MM.1S (cell line): ENCODE data around the gene XPNPEP2.

Experiments used
- DNase-seq: peaks from one replicate; pipeline ENCODE4 v3.0.0-alpha.2; 2015
- H2AFZ ChIP-seq: fragments of 300-600 bp; sonication (generic); 2 replicates; pipeline ENCODE4 v1.6.0; 2016; ENCODE audit warnings: antibody characterized with exemption, low read length
- H3F3A ChIP-seq: fragments of 300-600 bp; sonication (generic); 2 replicates; pipeline ENCODE4 v1.6.1; 2016; ENCODE audit warnings: mild to moderate bottlenecking, antibody characterized with exemption, low read length, moderate library complexity, mixed read lengths; ENCODE audit not compliant: insufficient read depth
- H3K27ac ChIP-seq: fragments of 300-600 bp; sonication (generic); 2 replicates; pipeline ENCODE4 v1.5.1; 2016; ENCODE audit warnings: mild to moderate bottlenecking, low read length
- H3K27me3 ChIP-seq: fragments of 300-600 bp; sonication (generic); replicated peaks from 2 replicates; pipeline ENCODE4 v1.6.0; 2016; ENCODE audit warnings: low read length; ENCODE audit not compliant: insufficient read depth
- H3K36me3 ChIP-seq: fragments of 300-600 bp; sonication (generic); replicated peaks from 2 replicates; pipeline ENCODE4 v1.6.1; 2016; ENCODE audit warnings: mild to moderate bottlenecking, low read length, mixed read lengths; ENCODE audit not compliant: insufficient read depth
- H3K4me1 ChIP-seq: fragments of 300-600 bp; sonication (generic); 2 replicates; pipeline ENCODE4 v1.6.1; 2016; ENCODE audit warnings: low read length, mixed read lengths
- H3K4me2 ChIP-seq: fragments of 300-600 bp; sonication (generic); 2 replicates; pipeline ENCODE4 v1.6.0; 2016; ENCODE audit warnings: low read depth, low read length
- H3K4me3 ChIP-seq: fragments of 300-600 bp; sonication (generic); 2 replicates; pipeline ENCODE4 v1.5.1; 2016; ENCODE audit warnings: low read length, mixed read lengths
- H3K79me2 ChIP-seq: fragments of 300-600 bp; sonication (generic); 2 replicates; pipeline ENCODE4 v1.6.1; 2016; ENCODE audit warnings: mixed run types, low read length, mixed read lengths
- H3K9ac ChIP-seq: fragments of 300-600 bp; sonication (generic); 2 replicates; pipeline ENCODE4 v1.6.1; 2016; ENCODE audit warnings: low read length, mixed read lengths
- H3K9me2 ChIP-seq: fragments of 300-600 bp; sonication (generic); replicated peaks from 2 replicates; pipeline ENCODE4 v1.6.1; 2016; ENCODE audit warnings: mild to moderate bottlenecking, low read length, mixed read lengths; ENCODE audit not compliant: insufficient read depth
- H3K9me3 ChIP-seq: fragments of 300-600 bp; sonication (generic); replicated peaks from 2 replicates; pipeline ENCODE4 v1.6.1; 2016; ENCODE audit warnings: mild to moderate bottlenecking, low read length, mixed read lengths; ENCODE audit not compliant: insufficient read depth
- H4K20me1 ChIP-seq: fragments of 300-600 bp; sonication (generic); 2 replicates; pipeline ENCODE4 v1.6.1; 2016; ENCODE audit warnings: mild to moderate bottlenecking, low read length, moderate library complexity, mixed read lengths; ENCODE audit not compliant: insufficient read depth
- EZH2 ChIP-seq: fragments of 300-600 bp; sonication (generic); optimal IDR thresholded peaks from 2 replicates; pipeline ENCODE3; 2017; ENCODE audit warnings: low read depth, mild to moderate bottlenecking, antibody characterized with exemption, low read length, mixed read lengths
- EZH2phosphoT487 ChIP-seq: fragments of 300-600 bp; sonication (generic); IDR thresholded peaks from 2 replicates; pipeline ENCODE4 v1.6.1; 2018; ENCODE audit warnings: antibody characterized with exemption, low read length
- TF ChIP-seq, protein P1 (sequence below): fragments of 300-600 bp; sonication (generic); IDR thresholded peaks from 2 replicates; pipeline ENCODE4 v1.5.1; 2016; ENCODE audit warnings: antibody characterized with exemption, low read length, mixed read lengths

XPNPEP2 gene

DNA sequence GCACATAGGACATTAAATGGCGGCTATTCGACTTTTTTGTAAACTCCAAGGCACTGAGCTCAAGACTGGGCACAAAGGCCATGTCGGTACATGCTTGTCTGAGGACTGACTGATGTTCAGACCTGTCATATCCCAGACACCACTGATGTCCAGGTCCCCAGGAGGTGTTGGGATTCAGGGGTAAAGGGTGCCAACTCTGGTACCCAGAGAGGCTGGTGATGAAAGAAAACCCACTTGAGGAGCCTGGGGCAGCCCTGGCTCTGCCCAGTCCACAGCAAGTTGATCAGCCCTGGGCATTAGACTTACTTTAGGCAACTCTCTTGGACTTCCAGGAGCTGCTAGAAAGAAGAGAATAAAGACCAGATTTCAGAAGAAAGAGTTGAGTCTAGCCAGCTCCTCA lies 59.7 kb downstream of the XPNPEP2 start:
- H4K20me1 ChIP-seq, result no peaks in the 10 kb centered on the region
- TF ChIP-seq EZH2phosphoT487 (no peak), EZH2 (no peak)
- TF ChIP-seq, protein P1, sequence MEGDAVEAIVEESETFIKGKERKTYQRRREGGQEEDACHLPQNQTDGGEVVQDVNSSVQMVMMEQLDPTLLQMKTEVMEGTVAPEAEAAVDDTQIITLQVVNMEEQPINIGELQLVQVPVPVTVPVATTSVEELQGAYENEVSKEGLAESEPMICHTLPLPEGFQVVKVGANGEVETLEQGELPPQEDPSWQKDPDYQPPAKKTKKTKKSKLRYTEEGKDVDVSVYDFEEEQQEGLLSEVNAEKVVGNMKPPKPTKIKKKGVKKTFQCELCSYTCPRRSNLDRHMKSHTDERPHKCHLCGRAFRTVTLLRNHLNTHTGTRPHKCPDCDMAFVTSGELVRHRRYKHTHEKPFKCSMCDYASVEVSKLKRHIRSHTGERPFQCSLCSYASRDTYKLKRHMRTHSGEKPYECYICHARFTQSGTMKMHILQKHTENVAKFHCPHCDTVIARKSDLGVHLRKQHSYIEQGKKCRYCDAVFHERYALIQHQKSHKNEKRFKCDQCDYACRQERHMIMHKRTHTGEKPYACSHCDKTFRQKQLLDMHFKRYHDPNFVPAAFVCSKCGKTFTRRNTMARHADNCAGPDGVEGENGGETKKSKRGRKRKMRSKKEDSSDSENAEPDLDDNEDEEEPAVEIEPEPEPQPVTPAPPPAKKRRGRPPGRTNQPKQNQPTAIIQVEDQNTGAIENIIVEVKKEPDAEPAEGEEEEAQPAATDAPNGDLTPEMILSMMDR, result no peak

DNA sequence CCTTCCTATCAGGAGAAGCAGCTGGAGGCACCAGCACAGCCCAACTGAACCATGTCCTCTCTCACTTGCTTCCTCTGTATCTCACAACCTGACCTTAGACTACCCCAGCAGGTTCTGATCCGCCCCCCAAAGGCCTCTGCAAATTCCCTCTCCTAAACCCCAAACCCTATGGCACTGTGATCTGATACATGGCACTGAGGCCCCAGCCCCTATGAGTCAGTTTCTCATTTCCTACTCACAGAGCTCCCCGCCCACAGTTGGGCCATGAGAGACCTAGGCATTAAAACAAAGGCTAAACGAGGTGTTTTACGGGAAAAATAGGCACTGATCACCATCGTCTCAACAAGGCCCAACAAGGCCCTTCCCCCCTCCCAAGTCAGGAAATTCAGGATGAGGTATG lies 60.1 kb downstream of the XPNPEP2 start:
- no peaks in the 10 kb centered on the region for H3K27me3 ChIP-seq
- no peak overlapping the region for H3K27ac ChIP-seq
- no peak overlapping the region for H3K4me2 ChIP-seq
- peaks cover 14% of the 10 kb centered on the region; the same call in 1 of the 2 replicates for H3F3A ChIP-seq
- no peak for DNase-seq
- H3K9ac ChIP-seq, result no peak overlapping the region
- TF ChIP-seq EZH2 (no peak), EZH2phosphoT487 (no peak)
- TF ChIP-seq, protein P1, result no peak
- no peaks in the 10 kb centered on the region for H4K20me1 ChIP-seq
- H3K4me3 ChIP-seq, result no peak overlapping the region
- H3K4me1 ChIP-seq, result no peaks in the 10 kb centered on the region
- H2AFZ ChIP-seq, result no peak overlapping the region
- no peaks in the 10 kb centered on the region for H3K9me3 ChIP-seq
- H3K9me2 ChIP-seq, result no peaks in the 10 kb centered on the region
- no peaks in the 10 kb centered on the region for H3K79me2 ChIP-seq
- H3K36me3 ChIP-seq, result no peaks in the 10 kb centered on the region

More for the DNA sequence above, 59.7 kb downstream of the XPNPEP2 start:
- H3K27ac ChIP-seq, result no peak overlapping the region
- H3K27me3 ChIP-seq, result no peaks in the 10 kb centered on the region
- H3K4me1 ChIP-seq, result no peaks in the 10 kb centered on the region
- no peaks in the 10 kb centered on the region for H3K79me2 ChIP-seq
- H3K36me3 ChIP-seq, result no peaks in the 10 kb centered on the region
- H3K9me2 ChIP-seq, result no peaks in the 10 kb centered on the region
- H3K9me3 ChIP-seq, result no peaks in the 10 kb centered on the region
- H3F3A ChIP-seq, result peaks cover 14% of the 10 kb centered on the region; the same call in 1 of the 2 replicates
- H2AFZ ChIP-seq, result no peak overlapping the region
- DNase-seq, result no peak
- no peak overlapping the region for H3K9ac ChIP-seq
- no peak overlapping the region for H3K4me2 ChIP-seq
- no peak overlapping the region for H3K4me3 ChIP-seq

DNA sequence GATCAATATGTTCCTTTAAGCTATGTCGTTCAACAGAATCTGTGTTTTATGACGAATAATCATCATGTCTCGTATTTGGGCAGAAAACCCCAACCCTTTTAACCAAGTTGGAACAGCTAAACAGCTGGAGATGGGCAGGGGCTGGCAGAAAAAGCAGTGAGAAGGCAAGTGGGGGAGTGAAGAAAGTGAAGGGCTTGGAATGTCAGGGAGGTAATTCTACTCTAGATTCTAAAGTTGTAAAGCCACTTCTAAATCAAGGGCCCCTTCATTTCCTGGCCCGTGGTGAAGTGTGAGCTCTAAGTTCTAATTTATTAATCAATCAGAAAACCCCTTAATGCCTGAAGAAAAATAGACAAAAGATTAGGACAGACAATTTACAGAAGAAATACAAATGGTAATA lies 61.4 kb downstream of the XPNPEP2 start:
- no peaks in the 10 kb centered on the region for H3K79me2 ChIP-seq
- H3K4me3 ChIP-seq, result no peak overlapping the region
- no peaks in the 10 kb centered on the region for H4K20me1 ChIP-seq
- H2AFZ ChIP-seq, result no peak overlapping the region
- H3F3A ChIP-seq, result peaks cover 14% of the 10 kb centered on the region; the same call in 1 of the 2 replicates
- H3K4me2 ChIP-seq, result no peak overlapping the region
- no peaks in the 10 kb centered on the region for H3K9me3 ChIP-seq
- H3K27ac ChIP-seq, result no peak overlapping the region
- TF ChIP-seq, protein P1, result no peak
- TF ChIP-seq EZH2phosphoT487, result no peak
- no peak for TF ChIP-seq EZH2
- no peak overlapping the region for H3K9ac ChIP-seq
- H3K9me2 ChIP-seq, result no peaks in the 10 kb centered on the region
- H3K36me3 ChIP-seq, result no peaks in the 10 kb centered on the region
- no peaks in the 10 kb centered on the region for H3K4me1 ChIP-seq
- no peak for DNase-seq
- no peaks in the 10 kb centered on the region for H3K27me3 ChIP-seq
